NCI-H1092 (cell line): ENCODE measurements around the gene RAB43.
"Not testable (repeated sequence)": the region's sequence is repeated elsewhere in the genome, so short reads cannot be mapped to it uniquely, and the experiment has no call there.

Source experiments
- DNase-seq: peaks from one replicate; lab custom pipeline; 2025; lab: John Stamatoyannopoulos, UW

RAB43 gene

GRCh38 chr3:129121016-129121791 lies 400 bp downstream of the RAB43 start:
- DNase-seq = no peak

DNA sequence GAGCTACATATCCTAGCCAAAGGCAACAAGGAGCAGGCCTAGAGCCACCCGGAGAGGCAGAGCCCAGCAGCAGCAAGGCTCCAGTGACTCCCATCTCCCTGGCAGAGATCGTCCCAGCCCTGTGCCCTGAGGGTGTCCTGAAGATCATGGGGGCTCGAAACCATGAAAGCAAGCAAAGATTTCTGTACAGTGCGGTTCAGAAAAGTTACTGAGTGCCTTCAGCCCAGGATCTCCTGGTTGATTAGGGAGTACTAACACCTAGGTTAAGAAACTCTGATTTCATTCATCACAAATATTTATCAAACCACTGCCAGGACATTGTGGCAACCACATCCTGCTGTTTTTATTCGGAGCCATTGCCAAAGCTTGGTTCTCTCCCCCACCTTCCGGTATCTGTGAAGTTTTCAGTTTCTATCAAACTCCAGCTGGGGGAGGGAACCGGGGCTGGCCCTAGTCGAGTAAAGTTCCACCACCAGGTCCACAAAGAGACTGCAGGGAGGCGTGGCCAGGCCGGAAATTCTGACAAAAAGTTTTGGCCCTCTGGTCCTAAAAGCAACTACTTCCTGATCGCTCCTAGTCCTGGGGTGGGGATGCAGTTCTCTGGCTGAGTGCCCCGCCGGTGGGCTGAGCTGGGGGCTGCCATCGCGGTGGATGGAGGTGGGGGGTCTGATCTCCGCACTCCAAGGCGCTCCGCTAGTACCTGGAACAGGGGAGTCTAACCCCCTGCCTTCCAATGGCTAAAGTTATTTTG lies 1.2 kb downstream of the RAB43 start:
- DNase-seq = no peak

DNA sequence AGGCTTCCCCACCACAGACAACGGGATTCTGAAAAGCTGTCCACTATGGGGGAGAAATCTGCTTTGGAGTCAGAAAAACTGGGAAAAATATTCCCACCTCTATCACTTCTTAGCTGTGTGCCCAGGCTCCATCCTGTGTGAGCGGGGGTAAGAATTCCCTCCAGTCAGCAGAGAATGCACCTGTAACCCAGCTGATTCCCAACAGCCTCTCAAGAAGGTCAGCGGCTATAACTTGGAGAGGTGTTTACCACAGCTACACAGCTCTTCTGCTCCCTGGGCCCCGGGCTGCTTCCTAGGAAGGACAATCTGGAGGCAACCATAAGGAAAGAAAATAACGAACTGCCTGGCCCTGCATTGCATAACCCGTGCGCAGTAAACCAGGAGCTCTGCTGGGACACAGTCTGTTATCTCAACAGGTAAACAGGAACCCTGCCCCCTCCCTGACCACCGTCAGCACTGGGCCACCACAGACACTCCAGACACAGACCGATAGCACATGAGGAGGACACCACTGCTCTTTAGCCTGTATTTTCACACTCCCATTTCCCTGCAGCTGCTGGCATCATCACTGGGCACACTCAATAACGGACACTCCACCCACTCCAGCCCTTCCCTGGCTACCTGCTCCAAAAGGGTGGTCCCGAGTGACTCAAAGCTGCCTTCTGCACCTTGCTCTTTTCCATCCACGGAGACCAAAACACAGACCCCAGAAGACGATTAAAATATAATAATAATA lies 2.1 kb downstream of the RAB43 start:
- no peak for DNase-seq

GRCh38 chr3:129118745-129119144 lies 2.9 kb downstream of the RAB43 start:
- DNase-seq = no peak

DNA sequence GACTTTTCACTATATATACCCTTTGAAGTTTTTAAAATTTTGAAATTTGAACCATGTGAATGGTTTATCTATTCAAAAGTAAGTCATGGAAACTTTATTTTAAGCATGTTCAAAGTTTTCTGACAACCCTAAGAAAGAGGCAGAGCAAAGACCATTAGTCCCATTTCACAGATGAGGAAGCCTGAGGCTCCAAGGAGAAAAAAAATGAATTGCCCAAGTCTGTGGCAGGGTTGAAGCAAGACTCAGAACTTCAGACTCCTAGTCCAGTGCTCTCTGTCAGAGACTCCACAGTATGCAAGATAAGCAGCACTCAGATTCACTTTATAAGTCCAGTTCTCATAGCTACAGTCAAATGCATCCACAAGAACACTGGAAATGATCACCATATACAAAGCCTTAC lies 4.5 kb downstream of the RAB43 start:
- DNase-seq = no peak

- DNase-seq = no peak
Measured at GRCh38 chr3:129116482-129116946, 5.1 kb downstream of the RAB43 start.

- no peak for DNase-seq
Measured at GRCh38 chr3:129114455-129114854, 7.1 kb downstream of the RAB43 start.

GRCh38 chr3:129112308-129113052 lies 9.1 kb downstream of the RAB43 start:
- DNase-seq = no peak

DNA sequence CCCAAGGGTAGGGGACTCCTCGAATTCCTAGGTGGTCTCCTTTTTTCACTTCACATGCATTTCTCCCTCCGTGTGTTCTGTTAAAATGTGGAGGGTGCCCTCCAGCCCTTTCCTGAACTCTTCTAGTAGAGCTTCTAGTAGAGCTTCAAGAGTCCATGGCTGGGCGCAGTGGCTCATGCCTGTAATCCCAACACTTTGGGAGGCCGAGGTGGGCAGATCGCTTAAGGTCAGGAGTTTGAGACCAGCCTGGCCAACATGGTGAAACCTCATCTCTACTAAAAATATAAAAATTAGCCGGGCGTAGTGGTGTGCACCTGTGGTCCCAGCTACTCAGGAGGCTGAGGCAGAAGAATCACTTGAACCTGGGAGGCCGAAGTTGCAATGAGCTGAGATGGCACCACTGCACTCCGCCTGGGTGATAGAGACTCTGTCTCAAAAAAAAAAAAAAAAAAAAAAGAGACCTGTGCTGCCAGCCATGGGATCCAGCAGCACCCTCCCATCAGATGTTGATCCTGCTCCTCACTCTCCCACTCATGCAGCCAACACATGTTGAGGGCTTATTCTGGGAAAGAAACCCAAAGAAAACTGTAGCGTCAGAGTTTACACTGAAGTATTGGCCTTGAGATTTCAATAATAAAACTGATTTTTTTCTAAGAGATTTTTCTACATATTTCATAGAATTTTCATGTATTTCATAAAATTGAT lies 10.4 kb downstream of the RAB43 start:
- DNase-seq = not testable (repeated sequence)

DNA sequence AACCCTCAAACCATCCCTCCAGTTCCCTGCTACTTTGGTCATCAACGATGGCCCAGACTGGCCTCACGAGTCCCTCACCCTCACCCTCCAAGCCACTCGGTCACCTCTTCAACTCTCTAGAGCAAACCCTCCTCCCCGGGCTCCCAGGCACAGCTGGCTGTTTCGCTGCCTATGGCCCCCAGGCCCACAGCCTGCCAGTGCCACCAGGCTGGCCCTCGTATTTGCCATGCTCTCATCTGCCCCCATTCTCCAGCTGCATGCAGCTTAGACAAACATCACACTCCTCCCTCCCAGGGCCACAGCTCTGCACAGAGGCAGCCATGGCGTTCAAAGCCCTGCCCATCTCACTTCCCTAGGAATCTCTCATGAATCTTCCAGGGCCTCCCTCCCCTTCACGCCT lies 13.8 kb downstream of the RAB43 start:
- no peak for DNase-seq

DNA sequence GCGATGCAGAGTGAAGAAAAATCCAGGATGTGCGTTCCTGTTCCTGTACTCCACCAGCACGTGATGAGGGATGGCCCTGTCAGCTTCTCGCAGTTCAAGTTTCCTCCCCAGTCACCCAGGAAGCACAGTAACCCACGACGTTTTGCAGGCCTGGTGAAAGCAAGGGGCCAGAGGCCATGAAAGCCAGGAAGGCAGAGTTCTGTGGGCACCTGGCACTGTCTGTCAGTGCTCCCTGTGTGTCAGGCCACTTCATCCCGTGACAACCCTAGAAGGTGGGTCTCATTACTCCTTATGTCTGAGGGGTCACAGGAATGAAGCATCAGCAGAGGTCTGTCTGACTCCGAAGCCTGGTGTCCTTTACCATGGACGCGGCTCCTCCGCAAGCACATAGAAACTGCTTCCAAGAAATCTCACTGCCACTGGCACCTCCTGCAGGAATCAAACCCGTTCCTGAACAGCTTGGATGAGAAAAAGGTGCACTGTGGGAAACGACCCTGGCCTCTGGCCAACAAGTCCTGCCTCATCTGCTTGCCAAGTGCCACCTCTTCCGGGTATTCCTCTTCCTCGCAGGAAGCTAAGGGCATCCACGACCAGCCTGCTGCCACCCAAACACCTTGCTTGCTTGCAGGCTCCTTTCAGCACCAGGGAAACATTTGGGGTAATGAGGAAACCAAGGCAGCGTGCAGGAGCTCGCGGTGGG lies 14.6 kb downstream of the RAB43 start:
- no peak for DNase-seq

DNA sequence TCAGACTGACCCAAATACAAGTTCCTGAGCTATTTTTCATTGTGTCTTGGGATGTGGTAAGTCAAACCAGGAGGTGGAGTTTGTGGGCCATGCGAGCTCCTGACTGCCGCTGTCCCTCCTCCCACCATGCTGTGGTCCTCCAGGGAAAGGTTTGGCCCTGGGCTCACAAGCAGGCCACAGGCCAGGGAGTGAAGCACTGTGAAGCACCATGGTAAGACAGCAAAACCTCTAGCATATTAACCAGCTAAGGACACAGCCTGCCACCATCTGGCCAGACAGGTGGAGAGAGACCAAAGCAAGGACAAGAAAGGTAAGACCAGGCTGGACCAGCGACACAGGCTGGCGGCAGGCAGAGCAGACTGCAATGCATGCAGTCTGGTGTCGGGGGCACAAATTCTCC lies 15.3 kb downstream of the RAB43 start:
- no peak for DNase-seq

GRCh38 chr3:129105862-129106261 lies 15.7 kb downstream of the RAB43 start:
- DNase-seq = no peak

GRCh38 chr3:129104498-129105079 lies 17.0 kb downstream of the RAB43 start:
- DNase-seq = no peak

DNA sequence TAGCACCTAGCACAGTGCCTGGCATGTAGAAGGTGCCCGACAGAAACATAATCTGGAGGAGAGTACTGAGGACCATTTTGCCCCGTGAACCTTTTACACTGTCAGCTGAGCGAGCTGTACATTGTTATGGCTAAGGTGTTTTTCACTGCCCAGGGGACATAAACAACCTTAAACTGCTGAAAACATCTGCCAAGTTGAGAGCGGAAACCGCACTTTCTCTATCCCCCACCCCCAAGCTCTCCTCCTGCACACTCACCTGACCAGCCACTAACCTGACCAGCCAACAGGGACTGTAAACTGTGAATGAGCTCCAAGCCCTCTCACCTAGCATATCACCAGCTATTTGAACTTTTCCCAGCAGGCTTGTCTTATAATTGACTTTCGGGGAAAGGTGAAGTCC lies 17.6 kb downstream of the RAB43 start:
- no peak for DNase-seq

DNA sequence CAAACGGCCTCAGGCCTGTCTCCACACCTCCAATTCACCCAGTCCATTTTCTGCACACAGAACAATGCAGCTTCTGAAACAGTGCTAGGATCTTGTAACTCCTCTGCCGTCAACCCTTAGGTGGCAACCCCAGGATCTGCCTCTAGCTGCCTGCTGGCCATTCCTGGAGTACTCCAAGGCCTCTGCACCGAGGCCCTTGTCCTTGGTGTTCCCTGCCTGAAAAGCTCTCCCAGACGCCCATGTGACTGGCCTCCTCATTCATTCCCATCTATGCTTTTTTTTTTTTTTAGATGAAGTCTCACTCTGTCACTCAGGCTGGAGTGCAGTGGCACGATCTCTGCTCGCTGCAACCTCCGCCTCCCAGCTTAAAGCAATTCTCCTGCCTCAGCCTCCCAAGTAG lies 18.3 kb downstream of the RAB43 start:
- DNase-seq = no peak

DNA sequence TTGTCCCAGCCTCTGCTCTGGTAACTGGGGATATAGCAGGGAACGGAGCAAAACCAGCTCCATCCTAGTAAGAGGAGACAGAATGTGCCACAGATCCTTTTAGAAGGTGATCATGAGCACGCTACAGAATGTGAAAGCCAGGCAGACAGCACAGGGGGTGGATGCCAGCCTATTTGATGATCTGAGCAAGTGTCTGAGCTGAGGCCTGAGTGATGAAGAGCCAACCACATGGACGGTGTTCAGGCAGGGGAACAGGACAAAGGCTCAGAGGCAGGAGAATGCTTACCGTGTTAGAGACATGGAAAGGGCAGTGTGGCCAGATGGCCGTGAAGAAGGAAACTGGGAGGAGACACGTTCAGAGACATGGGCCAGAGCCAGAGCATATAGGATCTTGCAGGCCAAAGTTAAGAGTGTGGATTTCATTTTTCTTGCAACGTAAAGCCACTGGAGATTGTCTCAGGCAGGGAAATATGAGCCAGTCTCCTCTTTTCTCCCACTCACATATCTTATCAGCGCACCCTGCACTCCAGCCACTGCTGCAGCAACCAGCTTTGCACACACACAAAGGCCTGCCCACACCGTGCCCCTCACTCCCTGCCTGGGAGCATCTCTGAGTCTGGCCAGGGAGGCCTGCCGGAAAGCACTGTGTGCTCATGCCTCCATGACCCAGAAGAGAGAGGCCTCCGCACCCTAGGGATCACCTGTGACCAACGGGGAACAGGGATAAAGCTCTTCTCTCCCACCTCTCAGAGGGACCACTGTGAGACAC lies 20.1 kb downstream of the RAB43 start:
- DNase-seq = no peak

GRCh38 chr3:129100274-129100673 lies 21.3 kb downstream of the RAB43 start:
- no peak for DNase-seq

DNA sequence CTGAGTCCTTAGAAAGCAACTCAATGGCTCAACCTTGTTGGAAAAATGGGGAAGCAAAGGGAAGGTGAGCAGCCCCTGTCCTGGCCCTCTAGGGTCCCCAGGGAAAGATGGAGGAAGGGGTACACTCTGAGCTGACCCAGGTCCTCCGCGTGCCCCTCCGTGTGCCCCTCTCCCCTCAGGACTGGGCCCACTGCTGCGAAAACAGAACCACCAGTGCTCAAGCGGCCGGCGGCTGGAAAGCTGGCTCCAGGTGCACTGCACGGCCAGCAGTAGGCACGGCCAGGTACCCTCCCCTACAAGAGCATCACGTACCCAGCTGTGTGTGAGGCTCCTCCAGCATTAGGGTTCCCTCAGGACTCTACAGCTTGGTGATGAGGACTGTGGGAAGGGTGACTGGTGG lies 26.3 kb downstream of the RAB43 start:
- DNase-seq = no peak

DNA sequence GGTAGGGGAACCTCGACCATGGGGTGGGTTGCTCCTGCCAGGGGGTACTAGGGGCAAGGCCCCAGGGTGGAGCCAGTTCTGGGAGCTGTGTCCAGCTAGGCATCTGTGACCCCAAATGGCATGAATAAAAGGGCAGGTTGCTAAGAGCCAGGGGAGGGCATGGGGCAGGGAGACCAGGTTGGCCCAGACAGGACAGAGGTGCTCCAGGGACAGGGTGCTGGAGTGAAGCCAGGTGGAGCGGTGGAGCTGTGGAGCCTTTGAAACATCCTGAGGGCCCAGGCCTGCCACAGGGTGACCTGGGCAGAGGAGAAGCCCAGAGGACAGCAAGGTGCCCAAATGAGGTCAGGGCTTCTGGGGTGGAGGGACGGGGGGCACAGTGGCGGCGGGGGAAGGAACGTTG lies 33.3 kb downstream of the RAB43 start:
- DNase-seq = not testable (repeated sequence)
